Activated gamma-delta T cell treated with Interleukin-2 at 50 U/mL for 16 hours (primary cell): ENCODE results near the gene FAM53A.

Experiments
- DNase-seq: peaks from one replicate; pipeline ENCODE4 v3.0.0-alpha.2; 2020

The FAM53A gene

DNA sequence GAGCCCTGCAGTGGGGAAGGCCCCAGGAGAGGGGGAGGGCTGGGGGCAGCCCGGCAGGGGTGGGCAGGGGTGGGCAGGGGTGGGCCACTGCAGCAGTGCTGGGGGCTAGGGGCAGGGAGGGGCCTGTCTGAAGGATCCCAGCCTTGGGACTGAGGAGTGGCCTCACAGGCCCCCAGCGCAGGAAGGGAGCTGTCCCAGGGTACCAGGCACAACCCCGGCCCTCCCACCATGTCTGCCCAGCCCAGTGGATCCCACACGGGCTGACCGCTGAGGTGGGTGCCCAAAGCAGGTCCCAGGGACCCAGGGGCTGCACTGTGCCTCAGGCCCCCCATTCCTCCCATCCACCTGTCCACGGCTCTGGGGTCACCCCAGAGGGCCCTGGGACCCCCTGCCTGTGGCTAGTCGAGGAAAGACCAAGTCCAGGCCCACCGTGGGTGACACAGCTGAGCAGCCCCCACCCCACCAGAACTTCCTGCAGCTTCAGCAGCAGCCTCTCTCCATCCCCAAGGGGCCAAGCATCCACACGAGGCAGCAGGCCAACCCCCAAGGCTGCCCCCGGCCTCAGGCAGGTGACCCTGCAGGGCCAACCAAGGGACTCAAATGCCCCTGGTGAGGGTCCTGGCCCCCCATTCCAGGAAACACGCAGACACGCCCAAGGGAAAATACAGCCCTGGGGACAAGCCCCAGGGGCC, 46.4 kb downstream of the FAM53A start:
- DNase-seq, result no peak

- DNase-seq, result no peak
Measured at GRCh38 chr4:1636490-1637211, 47.5 kb downstream of the FAM53A start.

DNA sequence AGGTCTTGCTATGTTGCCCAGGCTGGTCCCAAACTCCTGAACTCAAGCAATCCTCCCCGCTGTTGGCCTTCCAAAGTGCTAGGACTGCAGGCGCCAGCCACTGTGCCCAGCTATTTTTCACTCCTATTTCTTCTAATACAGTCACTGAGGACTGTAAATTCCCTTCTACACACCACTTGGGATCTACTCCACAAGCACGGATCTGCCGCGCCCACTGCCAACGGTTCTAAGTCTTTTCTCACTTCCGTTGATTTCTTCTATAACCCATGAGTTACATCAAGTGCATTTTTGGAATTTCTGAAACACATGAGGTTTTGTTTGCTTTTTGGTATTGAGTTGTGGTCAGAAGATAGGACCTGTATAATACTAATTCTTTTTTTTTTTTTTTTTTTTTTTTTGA, 48.6 kb downstream of the FAM53A start:
- DNase-seq, result no peak

DNA sequence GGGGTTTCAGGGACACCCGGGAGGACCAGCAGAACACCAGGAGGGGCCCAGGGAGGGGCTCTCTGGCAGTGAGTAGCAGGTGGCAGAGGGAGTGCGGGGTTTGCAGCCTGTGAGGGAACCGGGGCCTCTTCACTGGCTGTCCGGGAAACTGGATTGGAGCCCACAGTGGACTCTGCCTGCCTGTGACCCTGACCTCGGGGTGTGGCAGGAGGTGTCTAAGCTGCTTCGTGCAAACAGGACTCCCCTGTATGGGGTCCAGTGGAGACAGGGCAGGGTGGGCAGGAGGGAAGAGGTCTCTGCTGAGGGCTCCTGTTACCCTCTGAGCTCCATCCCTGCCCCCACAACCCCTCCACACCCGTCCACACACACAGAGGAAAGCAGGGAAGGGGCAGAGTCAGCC, 50.1 kb downstream of the FAM53A start:
- no peak for DNase-seq

DNA sequence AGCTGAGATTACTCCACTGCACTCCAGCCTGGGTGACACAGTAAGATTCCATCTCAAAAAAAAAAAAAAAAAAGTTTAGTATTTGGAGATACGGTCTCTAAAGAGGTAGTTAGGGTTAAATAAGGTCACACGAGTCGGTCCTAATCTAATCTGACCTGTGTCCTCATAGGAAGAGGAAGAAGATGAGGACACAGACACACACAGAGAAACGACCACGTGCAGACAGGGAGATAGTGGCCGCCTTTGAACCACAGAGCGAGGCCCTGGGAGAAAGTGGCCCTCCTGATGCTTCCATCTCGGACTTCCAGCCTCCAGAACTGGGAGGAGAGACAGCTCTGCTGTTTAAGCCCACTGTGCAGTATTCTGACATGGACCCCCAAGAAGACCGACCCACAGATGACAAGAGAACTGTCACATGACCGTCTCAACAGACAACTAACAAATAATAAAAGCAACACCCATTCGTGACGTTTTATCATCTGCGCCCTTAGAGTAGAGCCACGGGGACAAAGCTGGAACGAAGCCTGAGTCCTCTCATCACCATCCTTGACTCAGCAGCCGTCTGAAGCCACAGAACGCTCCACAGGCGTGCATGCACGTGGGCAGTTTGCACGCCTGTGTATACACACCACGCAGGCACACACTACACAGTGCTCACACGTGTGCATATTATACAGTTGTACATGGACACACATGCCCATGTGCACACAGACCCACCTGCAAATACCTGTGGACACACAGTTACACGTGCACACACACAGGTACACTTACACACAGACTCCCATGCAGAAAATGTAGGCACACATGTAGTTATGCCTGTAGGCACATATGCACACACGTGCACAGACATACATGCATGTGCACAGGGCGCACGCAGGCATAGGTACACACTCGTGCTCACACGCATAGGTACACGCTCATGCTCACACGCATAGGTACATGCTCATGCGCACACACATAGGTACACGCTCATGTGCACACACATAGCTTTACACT, 51.7 kb downstream of the FAM53A start:
- DNase-seq, result no peak

GRCh38 chr4:1631136-1631535, 53.0 kb downstream of the FAM53A start:
- DNase-seq, result no peak

DNA sequence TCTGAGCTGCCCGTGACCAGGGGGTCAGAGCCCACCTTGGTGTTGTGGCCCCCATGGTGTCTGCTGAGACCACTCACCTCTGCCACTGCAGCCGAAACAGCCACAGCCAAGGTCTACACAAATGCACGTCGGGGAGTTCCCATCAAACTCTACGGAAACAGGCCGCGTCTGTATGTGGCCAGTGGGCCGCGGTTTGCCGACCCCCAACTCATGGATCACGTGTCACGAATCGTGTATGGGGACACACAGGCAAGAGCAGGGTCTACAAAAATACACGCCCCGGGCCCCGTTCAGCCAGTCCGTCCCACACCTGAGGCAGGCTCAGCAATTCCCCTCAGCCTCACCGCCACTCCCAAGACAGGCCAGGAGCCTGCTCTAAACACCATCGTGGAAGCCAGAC, 53.8 kb downstream of the FAM53A start:
- DNase-seq, result no peak

- no peak for DNase-seq
Measured at GRCh38 chr4:1629699-1630083, 54.4 kb downstream of the FAM53A start.

DNA sequence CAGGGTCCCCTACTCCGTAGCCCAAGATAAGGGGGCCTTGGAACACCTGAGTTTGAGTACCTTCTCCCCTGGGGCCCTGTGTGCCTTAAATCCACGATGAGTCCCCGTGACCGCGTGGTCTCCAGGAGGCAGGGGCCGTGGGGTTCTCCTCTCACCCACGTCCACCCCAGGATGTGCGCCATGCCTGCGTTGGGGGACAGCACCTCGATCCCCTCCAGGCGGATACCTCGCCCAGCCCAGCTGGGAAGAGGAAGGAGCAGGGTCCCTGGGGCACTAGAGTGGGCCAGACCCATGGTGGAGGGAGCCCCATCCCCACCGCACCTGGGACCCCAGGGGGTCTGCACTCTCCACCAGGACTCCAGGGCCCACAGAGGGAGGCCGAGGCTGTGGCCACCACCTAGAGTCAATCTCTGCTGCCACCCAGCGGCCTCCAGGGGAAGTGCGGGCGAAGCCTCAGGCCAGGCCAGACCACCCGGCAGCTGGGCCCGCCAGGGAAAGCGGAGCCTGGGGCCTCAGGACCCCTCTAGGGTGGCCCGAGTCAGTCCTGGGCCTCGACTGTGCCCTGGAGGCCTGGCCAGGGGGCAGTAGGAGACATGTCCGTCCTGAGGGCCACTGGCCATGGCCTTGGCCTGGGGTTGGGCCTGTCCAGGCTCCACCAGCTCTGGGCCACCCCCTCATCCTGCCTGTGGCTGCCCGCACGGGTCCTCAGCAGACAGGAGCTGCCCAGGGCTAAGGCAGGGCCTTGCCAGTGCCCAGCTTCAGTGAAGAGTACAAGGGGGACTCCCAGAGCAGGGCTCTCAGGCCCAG, 55.0 kb downstream of the FAM53A start:
- DNase-seq, result peak; percentile 66

- DNase-seq, result no peak
Measured at GRCh38 chr4:1627417-1628313, 56.4 kb downstream of the FAM53A start.

GRCh38 chr4:1626941-1627340, 57.2 kb downstream of the FAM53A start:
- no peak for DNase-seq

DNA sequence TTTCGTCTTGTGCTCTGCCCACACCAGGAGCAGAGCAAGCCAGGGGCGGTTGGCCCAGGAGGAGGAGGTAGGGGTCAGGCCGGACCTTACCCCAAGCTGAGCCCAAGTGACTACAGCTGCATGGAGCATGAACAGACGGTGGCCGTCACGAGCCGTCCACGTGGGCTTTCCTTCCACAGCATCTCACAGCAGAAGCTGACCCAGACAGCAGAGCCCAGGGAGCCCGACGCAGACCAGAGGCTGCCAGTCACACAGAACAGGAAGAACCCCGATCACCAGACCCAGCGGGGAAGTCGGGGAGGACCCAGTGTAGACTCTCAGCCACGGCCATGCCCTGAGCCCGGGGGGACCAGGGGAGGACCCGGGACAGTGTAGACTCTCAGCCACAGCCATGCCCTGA, 58.0 kb downstream of the FAM53A start:
- DNase-seq, result no peak

DNA sequence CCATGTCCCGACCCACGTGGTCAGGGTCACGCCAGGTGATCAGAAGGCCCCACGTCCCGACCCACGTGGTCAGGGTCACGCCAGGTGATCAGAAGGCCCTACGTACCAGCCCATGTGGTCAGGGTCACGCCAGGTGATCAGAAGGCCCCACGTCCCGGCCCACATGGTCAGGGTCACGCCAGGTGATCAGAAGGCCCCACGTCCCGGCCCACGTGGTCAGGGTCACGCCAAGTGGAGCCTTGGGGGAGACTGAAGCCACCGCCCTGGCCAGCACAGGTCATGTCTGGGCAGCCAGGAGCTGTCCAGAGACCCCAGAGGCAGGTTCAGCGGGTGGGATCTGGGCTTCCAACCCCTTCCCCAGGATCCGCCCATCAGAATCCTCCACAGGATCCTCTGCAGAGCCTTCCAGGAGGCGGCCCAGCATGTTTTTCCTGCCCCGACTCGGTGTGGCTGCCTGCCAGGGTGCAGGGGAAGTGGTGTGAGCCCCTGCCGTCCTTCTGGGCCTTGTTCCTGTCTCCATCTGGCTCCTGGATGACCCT, 58.4 kb downstream of the FAM53A start:
- no peak for DNase-seq

- no peak for DNase-seq
Measured at GRCh38 chr4:1624519-1624910, 59.6 kb downstream of the FAM53A start.

DNA sequence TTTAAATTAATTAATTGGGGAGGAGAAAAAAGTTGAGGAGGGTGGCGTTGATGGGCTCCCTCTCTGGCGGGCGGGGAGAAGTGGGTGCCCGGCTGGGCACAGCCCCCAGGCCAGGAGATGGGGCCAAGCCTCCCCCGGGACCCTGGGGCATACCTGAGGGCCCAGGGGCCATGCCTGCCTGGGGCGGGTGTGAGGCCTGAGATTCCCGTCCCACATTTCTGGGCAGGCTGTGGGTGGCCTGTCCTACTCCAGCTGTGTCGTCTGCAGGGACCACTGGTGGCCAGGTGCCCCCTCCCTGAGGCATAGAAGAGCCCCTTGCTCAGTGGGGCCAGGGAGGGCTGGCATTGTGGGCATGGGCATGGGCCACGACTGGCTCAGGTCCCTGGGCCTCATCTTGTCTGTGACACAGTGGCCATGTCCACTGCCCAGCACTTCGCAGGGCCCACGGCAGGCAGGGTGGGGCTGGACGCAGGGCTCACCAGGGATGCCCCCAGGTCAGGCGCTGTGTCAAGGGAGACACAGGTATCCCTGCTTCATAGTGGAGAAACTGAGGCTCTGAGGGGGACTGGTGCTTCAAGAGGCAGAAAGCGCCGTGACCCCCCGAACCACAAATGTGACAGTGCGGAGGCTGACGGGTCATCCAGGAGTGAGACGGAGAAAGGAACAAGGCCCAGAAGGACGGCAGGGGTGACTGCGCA, 60.1 kb downstream of the FAM53A start:
- DNase-seq, result no peak

DNA sequence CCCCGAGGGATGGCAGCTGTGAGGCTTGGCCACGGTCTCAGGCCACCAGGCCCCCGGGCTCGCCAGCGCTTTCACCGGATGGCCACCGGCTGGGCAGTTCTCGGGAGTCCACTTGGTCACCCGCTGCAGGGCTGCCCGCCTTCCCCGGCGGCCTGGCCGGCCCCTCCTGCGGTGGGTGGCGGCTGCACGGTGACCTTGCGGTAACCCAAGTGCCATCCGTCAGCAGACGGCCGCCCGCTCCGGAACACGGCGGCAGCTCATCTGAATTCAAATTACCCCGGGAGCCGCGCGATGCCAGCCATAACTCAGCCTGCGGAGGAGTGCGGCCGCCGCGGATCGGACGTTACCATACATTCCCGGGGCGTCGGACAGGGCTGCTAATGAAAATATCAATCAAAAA, 60.7 kb downstream of the FAM53A start:
- DNase-seq, result no peak

DNA sequence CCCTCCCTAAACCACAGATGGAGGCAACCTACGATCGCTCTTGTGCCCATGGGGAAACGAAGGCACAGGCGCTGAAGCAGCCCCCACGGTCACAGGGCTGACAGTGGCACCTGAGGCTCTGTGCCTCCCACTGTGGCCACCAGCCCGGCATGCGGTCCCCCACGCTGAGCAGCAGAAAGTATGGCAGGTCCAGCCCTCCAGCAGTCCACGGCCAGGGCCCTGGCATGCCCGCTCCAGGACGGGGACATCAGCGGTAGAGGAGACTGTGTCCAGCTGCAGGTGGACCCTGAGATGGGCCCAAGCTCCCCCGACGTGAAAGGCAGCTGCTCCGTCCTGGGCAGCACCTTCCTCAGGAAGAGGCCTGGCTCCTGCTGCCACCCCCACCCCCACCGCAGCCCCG, 61.2 kb downstream of the FAM53A start:
- DNase-seq, result no peak

GRCh38 chr4:1622238-1622637, 61.9 kb downstream of the FAM53A start:
- DNase-seq, result no peak

- no peak for DNase-seq
Measured at GRCh38 chr4:1621526-1621925, 62.6 kb downstream of the FAM53A start.

DNA sequence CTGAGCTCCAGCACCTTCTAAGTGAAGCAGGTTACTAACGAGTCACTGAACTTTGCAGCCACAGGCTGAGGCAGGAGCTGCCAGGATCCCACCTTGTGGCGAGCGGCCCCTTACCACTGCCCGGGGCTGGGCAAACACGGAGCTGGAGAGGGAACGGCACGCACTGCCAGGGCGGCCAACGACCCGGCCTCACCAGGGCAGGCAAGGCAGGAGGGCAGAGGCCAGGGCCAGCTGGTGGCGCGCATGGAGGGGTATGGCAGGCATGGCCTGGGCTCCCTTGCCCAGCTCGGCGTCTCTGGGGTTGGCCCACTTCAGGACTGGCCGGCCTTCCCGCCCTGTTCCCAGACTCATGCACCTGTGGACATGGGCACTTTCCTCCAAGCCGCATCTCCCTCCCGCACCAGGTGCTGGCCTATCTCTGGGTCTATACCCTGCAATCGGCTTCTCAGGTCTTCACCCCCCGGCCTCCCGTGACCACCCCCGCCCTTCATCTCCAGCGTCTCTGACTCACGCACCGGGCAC, 64.9 kb downstream of the FAM53A start:
- DNase-seq, result no peak
